Effector memory CD4-positive, alpha-beta T cell (primary cell): ENCODE measurements around the gene MUC5B.

Experiments used
- DNase-seq, 3 donors: peaks; one replicate each; pipeline ENCODE4 v3.0.0-alpha.2; 2020
- H3K27ac ChIP-seq: 2 replicates; pipeline ENCODE4 v1.7.0; 2013; ENCODE audit warnings: mild to moderate bottlenecking, low read length, moderate library complexity; ENCODE audit not compliant: insufficient read depth, poor library complexity, severe bottlenecking
- H3K27me3 ChIP-seq: replicated peaks from 2 replicates; pipeline ENCODE4 v1.7.0; 2013; ENCODE audit warnings: mild to moderate bottlenecking, low read length; ENCODE audit not compliant: insufficient read depth, control insufficient read depth, poor library complexity, severe bottlenecking
- H3K36me3 ChIP-seq: 2 replicates; pipeline ENCODE4 v1.7.0; 2013; ENCODE audit warnings: mild to moderate bottlenecking, low read length, moderate library complexity; ENCODE audit not compliant: control insufficient read depth, insufficient read depth
- H3K4me1 ChIP-seq: 2 replicates; pipeline ENCODE4 v1.7.0; 2013; ENCODE audit warnings: low read length, mild to moderate bottlenecking; ENCODE audit not compliant: control insufficient read depth, insufficient read depth, poor library complexity, severe bottlenecking
- H3K4me3 ChIP-seq: 2 replicates; pipeline ENCODE4 v1.7.0; 2013; ENCODE audit warnings: low read length, low read depth, mild to moderate bottlenecking; ENCODE audit not compliant: insufficient read depth, poor library complexity, severe bottlenecking
- H3K9me3 ChIP-seq: 2 replicates; pipeline ENCODE4 v1.7.0; 2013; ENCODE audit warnings: mild to moderate bottlenecking, low read length, moderate library complexity; ENCODE audit not compliant: control insufficient read depth

The MUC5B gene

DNA sequence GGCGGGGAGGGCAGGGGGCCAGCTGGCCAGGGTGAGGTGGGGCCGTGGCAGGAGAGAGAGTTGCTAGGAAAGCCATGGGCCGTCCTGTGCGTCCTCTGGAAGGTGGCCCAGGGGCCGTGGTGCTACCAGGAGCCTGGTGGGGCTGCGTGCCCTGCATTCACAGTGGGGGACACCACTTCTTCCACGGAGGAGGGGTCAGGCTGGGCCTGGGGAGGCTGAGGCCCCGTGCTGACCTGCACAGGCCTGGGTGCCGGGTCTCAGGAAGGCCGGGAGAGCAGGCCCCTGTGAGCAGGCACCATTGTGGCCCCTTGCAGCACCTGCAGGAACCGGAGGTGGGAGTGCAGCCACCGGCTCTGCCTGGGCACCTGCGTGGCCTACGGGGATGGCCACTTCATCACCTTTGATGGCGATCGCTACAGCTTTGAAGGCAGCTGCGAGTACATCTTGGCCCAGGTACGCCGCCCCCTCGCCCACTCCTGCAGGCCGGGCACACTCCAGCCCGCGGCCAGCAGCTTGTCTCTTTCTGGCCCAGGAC is 12.0 kb downstream of the MUC5B start:
- Histone ChIP-seq H3K27ac (no peak overlapping the region), H3K36me3 (no peaks in the 10 kb centered on the region), H3K27me3 (no peaks in the 10 kb centered on the region), H3K4me1 (no peaks in the 10 kb centered on the region), H3K4me3 (no peak overlapping the region), H3K9me3 (no peaks in the 10 kb centered on the region)
- DNase-seq, result no peak

DNA sequence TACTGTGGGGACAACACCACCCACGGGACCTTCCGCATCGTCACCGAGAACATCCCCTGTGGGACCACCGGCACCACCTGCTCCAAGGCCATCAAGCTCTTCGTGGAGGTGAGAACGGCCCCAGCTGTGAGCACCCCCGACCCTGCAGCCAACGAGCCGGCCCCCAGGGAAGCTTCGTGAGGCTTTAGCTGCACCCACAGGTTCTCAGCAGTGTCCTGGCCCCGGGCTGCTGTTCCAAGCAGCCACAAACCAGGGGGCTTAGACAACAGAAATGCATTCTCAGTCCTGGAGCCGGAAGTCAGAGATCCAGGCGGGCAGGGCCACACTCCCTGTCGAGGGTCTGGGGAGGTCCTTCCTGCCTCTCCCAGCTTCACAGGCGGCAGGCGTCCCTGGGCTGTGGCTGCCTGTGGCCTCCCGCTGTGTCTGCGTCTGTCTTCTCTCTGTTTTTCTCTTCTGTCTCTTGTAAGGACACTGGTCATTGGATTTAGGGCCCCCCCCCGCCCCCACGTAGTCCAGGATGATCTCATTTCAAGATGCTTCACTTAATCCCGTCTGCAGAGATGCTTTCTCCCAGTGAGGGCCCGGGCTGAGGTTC is 12.5 kb downstream of the MUC5B start:
- Histone ChIP-seq H3K36me3 (no peaks in the 10 kb centered on the region), H3K27ac (no peak overlapping the region), H3K9me3 (no peaks in the 10 kb centered on the region), H3K4me3 (no peak overlapping the region), H3K4me1 (no peaks in the 10 kb centered on the region), H3K27me3 (no peaks in the 10 kb centered on the region)
- no peak for DNase-seq

DNA sequence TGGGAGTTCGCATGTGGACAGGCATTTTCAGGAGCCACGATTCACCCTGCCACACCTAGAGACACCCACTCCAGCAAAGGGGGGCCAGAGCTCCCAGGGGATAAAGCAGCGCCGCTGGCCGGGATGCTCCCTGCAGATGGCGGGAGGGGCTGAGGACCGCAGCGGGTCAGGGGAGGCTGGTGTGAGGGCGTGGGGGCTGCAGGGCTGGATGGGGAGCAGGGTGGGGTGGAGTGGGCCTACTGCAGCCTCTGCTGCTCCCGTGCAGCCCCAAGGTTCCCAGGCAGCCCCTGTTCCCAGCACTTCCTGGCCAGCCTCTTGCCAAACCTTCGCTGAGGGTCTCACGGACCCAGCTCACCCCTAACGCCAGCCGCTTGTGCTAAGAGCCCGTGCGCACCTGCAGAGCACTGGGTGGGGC is 13.0 kb downstream of the MUC5B start:
- Histone ChIP-seq H3K27ac (no peak overlapping the region), H3K9me3 (no peaks in the 10 kb centered on the region), H3K4me1 (no peaks in the 10 kb centered on the region), H3K4me3 (no peak overlapping the region), H3K27me3 (no peaks in the 10 kb centered on the region), H3K36me3 (no peaks in the 10 kb centered on the region)
- DNase-seq, result no peak

DNA sequence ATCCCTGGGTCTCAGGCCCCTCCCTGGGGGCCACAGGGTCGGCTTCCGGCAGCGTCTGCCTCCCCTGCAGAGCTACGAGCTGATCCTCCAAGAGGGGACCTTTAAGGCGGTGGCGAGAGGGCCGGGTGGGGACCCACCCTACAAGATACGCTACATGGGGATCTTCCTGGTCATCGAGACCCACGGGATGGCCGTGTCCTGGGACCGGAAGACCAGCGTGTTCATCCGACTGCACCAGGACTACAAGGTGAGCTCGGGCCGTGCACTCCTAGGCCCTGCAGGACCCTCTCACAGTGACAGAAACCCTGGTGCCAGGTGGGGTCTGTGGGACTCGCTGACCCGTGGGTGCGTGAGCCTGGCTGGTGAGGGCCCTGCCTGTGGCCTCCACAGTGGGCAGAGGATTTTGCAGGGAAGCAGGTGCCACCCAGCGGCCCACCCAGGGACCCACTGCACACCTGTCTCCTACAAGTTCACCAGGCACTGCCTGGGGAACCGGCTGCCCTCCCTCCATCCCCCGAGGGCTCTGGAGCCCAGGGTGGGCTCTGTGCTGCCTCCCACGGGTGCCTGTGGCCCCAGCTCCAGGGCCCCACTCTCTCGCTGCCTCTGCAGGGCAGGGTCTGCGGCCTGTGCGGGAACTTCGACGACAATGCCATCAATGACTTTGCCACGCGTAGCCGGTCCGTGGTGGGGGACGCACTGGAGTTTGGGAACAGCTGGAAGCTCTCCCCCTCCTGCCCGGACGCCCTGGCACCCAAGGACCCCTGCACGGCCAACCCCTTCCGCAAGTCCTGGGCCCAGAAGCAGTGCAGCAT is 13.7 kb downstream of the MUC5B start:
- H3K27ac ChIP-seq, result no peak overlapping the region
- no peaks in the 10 kb centered on the region for H3K9me3 ChIP-seq
- no peaks in the 10 kb centered on the region for H3K36me3 ChIP-seq
- H3K4me3 ChIP-seq, result no peak overlapping the region
- no peak for DNase-seq
- no peaks in the 10 kb centered on the region for H3K4me1 ChIP-seq
- H3K27me3 ChIP-seq, result no peaks in the 10 kb centered on the region

DNA sequence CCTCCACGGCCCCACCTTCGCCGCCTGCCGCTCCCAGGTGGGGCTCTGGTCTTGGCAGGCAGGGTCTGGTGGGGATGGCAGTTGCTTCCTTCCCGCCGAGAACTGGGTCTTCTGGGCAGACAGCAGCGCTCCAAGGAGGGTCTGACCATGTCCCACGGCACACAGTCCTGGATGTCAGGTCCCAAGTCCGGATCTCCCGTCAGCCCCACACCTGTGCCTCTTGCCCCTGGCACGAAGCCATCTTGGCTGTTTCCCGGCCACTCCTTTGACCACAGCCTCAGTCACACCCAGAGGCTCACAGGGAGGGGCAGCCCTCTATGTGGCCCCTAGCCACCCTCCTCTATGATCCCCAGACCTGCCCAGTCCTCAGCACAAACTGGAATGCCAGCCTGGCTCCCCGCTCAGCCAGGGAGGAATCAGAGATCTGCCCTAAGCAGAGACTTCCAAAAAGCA is 14.3 kb downstream of the MUC5B start:
- Histone ChIP-seq H3K4me3 (no peak overlapping the region), H3K4me1 (no peaks in the 10 kb centered on the region), H3K9me3 (no peaks in the 10 kb centered on the region), H3K27ac (no peak overlapping the region), H3K27me3 (no peaks in the 10 kb centered on the region), H3K36me3 (no peaks in the 10 kb centered on the region)
- DNase-seq, result no peak

DNA sequence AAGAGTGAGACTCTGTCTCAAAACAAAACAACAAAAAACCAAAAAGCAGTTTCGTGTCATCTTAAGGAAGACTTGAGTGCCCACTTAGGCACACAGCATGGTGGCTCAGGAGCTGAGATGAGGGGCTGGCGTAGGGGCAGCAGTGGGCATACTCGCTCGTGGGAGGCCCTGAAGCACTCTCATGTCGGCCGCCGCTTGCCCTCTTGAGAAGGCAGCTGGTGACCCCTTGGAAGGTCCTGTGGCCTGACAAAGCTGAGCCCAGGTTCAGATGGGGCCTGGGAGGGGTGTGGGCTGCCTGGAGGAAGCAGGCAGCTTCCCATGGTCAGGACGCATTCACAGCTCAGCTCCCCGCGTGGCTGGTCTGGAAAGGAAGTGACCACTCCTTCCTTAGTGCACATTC is 15.0 kb downstream of the MUC5B start:
- no peak overlapping the region for H3K4me3 ChIP-seq
- H3K27ac ChIP-seq, result no peak overlapping the region
- no peaks in the 10 kb centered on the region for H3K36me3 ChIP-seq
- H3K9me3 ChIP-seq, result no peaks in the 10 kb centered on the region
- H3K4me1 ChIP-seq, result no peaks in the 10 kb centered on the region
- DNase-seq, result no peak
- no peaks in the 10 kb centered on the region for H3K27me3 ChIP-seq

DNA sequence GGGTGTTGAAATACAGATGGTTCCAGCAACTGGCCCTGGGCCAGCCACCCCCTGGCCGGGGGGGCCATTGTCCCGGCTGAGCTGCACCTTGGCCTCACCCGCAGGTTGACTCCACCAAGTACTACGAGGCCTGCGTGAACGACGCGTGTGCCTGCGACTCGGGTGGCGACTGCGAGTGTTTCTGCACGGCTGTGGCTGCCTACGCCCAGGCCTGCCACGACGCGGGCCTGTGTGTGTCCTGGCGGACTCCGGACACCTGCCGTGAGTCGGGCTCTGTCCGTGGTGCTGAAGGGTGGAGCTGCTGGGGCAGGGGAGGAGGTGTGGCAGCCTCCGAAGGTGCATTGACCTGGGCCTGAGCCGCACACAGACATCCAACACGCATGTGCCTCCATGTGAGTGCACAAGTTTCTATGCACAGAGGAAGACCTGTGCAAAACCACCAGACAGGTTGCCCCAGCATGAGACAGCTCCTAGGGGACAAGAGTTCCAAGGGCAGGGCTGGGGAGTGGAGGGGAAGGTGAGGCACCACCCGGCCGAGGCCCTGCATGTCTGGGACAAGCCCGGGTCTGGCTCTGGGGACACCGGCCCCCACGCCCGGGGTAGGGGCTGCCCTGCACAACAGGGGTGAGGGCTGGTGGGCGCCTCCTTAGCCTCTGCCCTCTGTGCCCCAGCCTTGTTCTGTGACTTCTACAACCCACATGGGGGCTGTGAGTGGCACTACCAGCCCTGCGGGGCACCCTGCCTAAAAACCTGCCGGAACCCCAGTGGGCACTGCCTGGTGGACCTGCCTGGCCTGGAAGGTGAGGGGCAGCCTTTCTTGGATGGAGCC is 16.1 kb downstream of the MUC5B start:
- H3K4me1 ChIP-seq, result no peaks in the 10 kb centered on the region
- no peaks in the 10 kb centered on the region for H3K36me3 ChIP-seq
- no peaks in the 10 kb centered on the region for H3K27me3 ChIP-seq
- no peak for DNase-seq
- no peak overlapping the region for H3K4me3 ChIP-seq
- no peaks in the 10 kb centered on the region for H3K9me3 ChIP-seq
- no peak overlapping the region for H3K27ac ChIP-seq

DNA sequence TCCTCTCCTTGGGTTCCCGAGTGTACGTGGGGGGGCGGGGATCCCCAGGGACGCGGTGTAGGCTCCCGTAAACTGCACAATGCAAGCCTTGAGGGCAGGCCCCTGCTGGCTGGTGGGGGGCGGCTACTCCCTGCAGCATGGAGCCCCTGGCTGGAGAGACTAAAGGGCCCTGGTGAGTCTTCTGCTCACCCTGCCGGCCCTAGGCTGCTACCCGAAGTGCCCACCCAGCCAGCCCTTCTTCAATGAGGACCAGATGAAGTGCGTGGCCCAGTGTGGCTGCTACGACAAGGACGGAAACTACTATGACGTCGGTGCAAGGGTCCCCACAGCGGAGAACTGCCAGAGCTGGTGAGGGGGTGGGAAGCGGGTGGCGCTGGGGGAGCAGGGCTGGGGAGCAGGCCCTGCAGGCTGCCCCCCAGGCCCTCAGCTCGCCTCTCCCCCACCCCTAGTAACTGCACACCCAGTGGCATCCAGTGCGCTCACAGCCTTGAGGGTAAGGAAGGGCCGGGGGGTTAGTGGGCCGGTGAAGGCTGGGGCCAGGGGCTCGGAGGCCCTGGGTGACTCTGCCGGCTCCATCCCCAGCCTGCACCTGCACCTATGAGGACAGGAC is 16.8 kb downstream of the MUC5B start:
- Histone ChIP-seq H3K4me1 (no peaks in the 10 kb centered on the region), H3K9me3 (no peaks in the 10 kb centered on the region), H3K27me3 (no peaks in the 10 kb centered on the region), H3K36me3 (no peaks in the 10 kb centered on the region), H3K4me3 (no peak overlapping the region), H3K27ac (no peak overlapping the region)
- no peak for DNase-seq

DNA sequence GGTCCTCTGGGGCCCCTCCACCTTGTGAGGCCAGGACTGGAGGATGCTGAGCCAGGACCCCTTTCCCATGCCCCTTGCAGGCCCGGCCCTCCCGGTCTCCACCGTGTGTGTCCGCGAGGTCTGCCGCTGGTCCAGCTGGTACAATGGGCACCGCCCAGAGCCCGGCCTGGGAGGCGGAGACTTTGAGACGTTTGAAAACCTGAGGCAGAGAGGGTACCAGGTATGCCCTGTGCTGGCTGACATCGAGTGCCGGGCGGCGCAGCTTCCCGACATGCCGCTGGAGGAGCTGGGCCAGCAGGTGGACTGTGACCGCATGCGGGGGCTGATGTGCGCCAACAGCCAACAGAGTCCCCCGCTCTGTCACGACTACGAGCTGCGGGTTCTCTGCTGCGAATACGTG is 17.9 kb downstream of the MUC5B start:
- H3K9me3 ChIP-seq, result no peaks in the 10 kb centered on the region
- H3K4me3 ChIP-seq, result no peak overlapping the region
- no peak for DNase-seq
- H3K27ac ChIP-seq, result no peak overlapping the region
- no peaks in the 10 kb centered on the region for H3K27me3 ChIP-seq
- H3K4me1 ChIP-seq, result no peaks in the 10 kb centered on the region
- H3K36me3 ChIP-seq, result no peaks in the 10 kb centered on the region
